Endometrial microvascular endothelial cells (primary cell): Measurements from ENCODE around the gene HRH3. TPM values are rescaled to one million over a fixed set of nuclear protein-coding genes. Genes with fewer than 3 reads are reported as not detected.

Experiments
- in situ Hi-C: cut with HindIII; loops from 2 replicates; pipeline ENCODE4 v1.10.0; 2017; ENCODE audit warnings: low sequenced_read_pairs, low pct_unique_long_range_greater_than_20kb; ENCODE audit errors: inconsistent ontology term
- total RNA-seq: library from RNA; depleted of rRNA; stranded (reverse); fragments of >200 nt; gene quantifications from one replicate; pipeline ENCODE4 v1.2.3, GENCODE V29; 2015; ENCODE audit errors: inconsistent ontology term

The HRH3 gene
- total RNA-seq, 1 donor from 2014 or later: not detected

GRCh38 chr20:62220666-62221568 lies 839 bp upstream of the HRH3 start:
- in situ Hi-C loops: no loop called here

GRCh38 chr20:62219101-62219991 lies 732 bp downstream of the HRH3 start:
- in situ Hi-C loops: no loop called here

GRCh38 chr20:62217913-62218773 lies 1.9 kb downstream of the HRH3 start:
- in situ Hi-C loops: no loop called here

- in situ Hi-C loops: no loop called here
Measured at GRCh38 chr20:62216636-62217566, 3.2 kb downstream of the HRH3 start.

GRCh38 chr20:62215991-62216635 lies 4.0 kb downstream of the HRH3 start:
- in situ Hi-C loops: no loop called here

GRCh38 chr20:62215020-62215990 lies 4.8 kb downstream of the HRH3 start:
- in situ Hi-C loops: no loop called here

- in situ Hi-C loops: no loop called here
Measured at GRCh38 chr20:62214067-62214466, 6.0 kb downstream of the HRH3 start.

- in situ Hi-C loops: no loop called here
Measured at GRCh38 chr20:62212299-62212698, 7.8 kb downstream of the HRH3 start.

- in situ Hi-C loops: no loop called here
Measured at GRCh38 chr20:62211769-62212288, 8.2 kb downstream of the HRH3 start.

- in situ Hi-C loops: no loop called here
Measured at GRCh38 chr20:62211216-62211615, 8.9 kb downstream of the HRH3 start.

GRCh38 chr20:62210496-62210855 lies 9.6 kb downstream of the HRH3 start:
- in situ Hi-C loops: no loop called here

- in situ Hi-C loops: no loop called here
Measured at GRCh38 chr20:62209850-62210495, 10.1 kb downstream of the HRH3 start.

- in situ Hi-C loops: no loop called here
Measured at GRCh38 chr20:62208795-62209755, 11.0 kb downstream of the HRH3 start.

- in situ Hi-C loops: no loop called here
Measured at GRCh38 chr20:62208061-62208794, 11.8 kb downstream of the HRH3 start.
